ENCODE results near the gene TJP1.
A peak's percentile ranks its signal among the peaks of the same experiment; 100 is the strongest.

The TJP1 gene

GRCh38 chr15:29822100-29822683 is at the start of gene TJP1:
Gene TJP1, minus strand, starts transcription at chr15:29822468. Its CDS starts 440 bp downstream, at chr15:29822028.
- no peaks in the 10 kb centered on the region for H3K27me3 ChIP-seq (ENCODE audit: insufficient read depth, low read depth, severe bottlenecking)
- no peak for TF ChIP-seq CTCF (IDR thresholded peaks at IDR 0.05; ENCODE audit: low read depth, low read length)
- peaks cover 2% of the 10 kb centered on the region for H3K36me3 ChIP-seq
- peak within 1 kb of the TSS; percentile 89 for H3K4me3 ChIP-seq (ENCODE audit: low read depth, low read length)
- H3K9me3 ChIP-seq (ENCODE audit: severe bottlenecking): no peaks in the 10 kb centered on the region
- H3K27ac ChIP-seq: peak within 1 kb of the TSS; percentile 96
- peak; percentile 78 for DNase-seq

- no peak overlapping the region for H3K27ac ChIP-seq
- H3K4me3 ChIP-seq (ENCODE audit: low read depth, low read length): no peak overlapping the region
- no peak for DNase-seq
- H3K27me3 ChIP-seq (ENCODE audit: insufficient read depth, low read depth, severe bottlenecking): no peaks in the 10 kb centered on the region
- no peak for TF ChIP-seq CTCF (IDR thresholded peaks at IDR 0.05; ENCODE audit: low read depth, low read length)
- H3K36me3 ChIP-seq: no peaks in the 10 kb centered on the region
- no peaks in the 10 kb centered on the region for H3K9me3 ChIP-seq (ENCODE audit: severe bottlenecking)
Observed at GRCh38 chr15:29871401-29871800, 49.1 kb upstream of the TJP1 start.

GRCh38 chr15:29870495-29871151 is 48.4 kb upstream of the TJP1 start:
- H3K4me3 ChIP-seq (ENCODE audit: low read depth, low read length): no peak overlapping the region
- H3K27me3 ChIP-seq (ENCODE audit: insufficient read depth, low read depth, severe bottlenecking): no peaks in the 10 kb centered on the region
- no peak for TF ChIP-seq CTCF (IDR thresholded peaks at IDR 0.05; ENCODE audit: low read depth, low read length)
- H3K9me3 ChIP-seq (ENCODE audit: severe bottlenecking): no peaks in the 10 kb centered on the region
- no peak overlapping the region for H3K27ac ChIP-seq
- no peaks in the 10 kb centered on the region for H3K36me3 ChIP-seq
- DNase-seq: no peak

GRCh38 chr15:29867241-29868000 is 45.2 kb upstream of the TJP1 start:
- H3K27me3 ChIP-seq (ENCODE audit: insufficient read depth, low read depth, severe bottlenecking): no peaks in the 10 kb centered on the region
- DNase-seq: no peak
- H3K9me3 ChIP-seq (ENCODE audit: severe bottlenecking): no peaks in the 10 kb centered on the region
- no peak overlapping the region for H3K27ac ChIP-seq
- H3K4me3 ChIP-seq (ENCODE audit: low read depth, low read length): no peak overlapping the region
- TF ChIP-seq CTCF (IDR thresholded peaks at IDR 0.05; ENCODE audit: low read depth, low read length): no peak
- H3K36me3 ChIP-seq: no peaks in the 10 kb centered on the region

- no peak overlapping the region for H3K4me3 ChIP-seq (ENCODE audit: low read depth, low read length)
- H3K27me3 ChIP-seq (ENCODE audit: insufficient read depth, low read depth, severe bottlenecking): no peaks in the 10 kb centered on the region
- no peak for DNase-seq
- H3K9me3 ChIP-seq (ENCODE audit: severe bottlenecking): no peaks in the 10 kb centered on the region
- no peak for TF ChIP-seq CTCF (IDR thresholded peaks at IDR 0.05; ENCODE audit: low read depth, low read length)
- no peak overlapping the region for H3K27ac ChIP-seq
- no peaks in the 10 kb centered on the region for H3K36me3 ChIP-seq
Observed at GRCh38 chr15:29866337-29866736, 44.1 kb upstream of the TJP1 start.
